H9 (cell line): Measurements from ENCODE around the gene TADA2A. TPM values are rescaled to one million over a fixed set of nuclear protein-coding genes. Genes with fewer than 3 reads are reported as not detected.

Experiments
- DNase-seq: peaks from one replicate; pipeline ENCODE4 v3.0.0-alpha.2; 2017
- H2AFZ ChIP-seq: one replicate; pipeline ENCODE4 v1.6.1; 2013; ENCODE audit warnings: mild to moderate bottlenecking, low read length, control low read depth, moderate library complexity
- H2AK5ac ChIP-seq: 2 replicates; pipeline ENCODE4 v1.6.1; 2013; ENCODE audit warnings: low read length, control low read depth, mixed read lengths; ENCODE audit not compliant: insufficient read length
- H2BK120ac ChIP-seq: one replicate; pipeline ENCODE4 v1.6.1; 2013; ENCODE audit warnings: low read depth, mild to moderate bottlenecking, low read length, control low read depth, inconsistent platforms; ENCODE audit not compliant: poor library complexity, severe bottlenecking
- H2BK12ac ChIP-seq: 2 replicates; pipeline ENCODE4 v1.6.1; 2013; ENCODE audit warnings: low read length, control low read depth, mixed read lengths, low read depth; ENCODE audit not compliant: insufficient read length
- H2BK15ac ChIP-seq: 2 replicates; pipeline ENCODE4 v1.6.1; 2013; ENCODE audit warnings: low read depth, low read length, control low read depth
- H2BK20ac ChIP-seq: one replicate; pipeline ENCODE4 v1.6.1; 2013; ENCODE audit warnings: low read depth, mild to moderate bottlenecking, low read length, control low read depth, inconsistent platforms; ENCODE audit not compliant: poor library complexity, severe bottlenecking
- H2BK5ac ChIP-seq: 2 replicates; pipeline ENCODE4 v1.6.1; 2013; ENCODE audit warnings: low read length, control low read depth, mixed read lengths; ENCODE audit not compliant: insufficient read length
- H3K14ac ChIP-seq: 2 replicates; pipeline ENCODE4 v1.6.1; 2013; ENCODE audit warnings: low read length, control low read depth; ENCODE audit not compliant: insufficient read depth
- H3K18ac ChIP-seq: 2 replicates; pipeline ENCODE4 v1.6.1; 2013; ENCODE audit warnings: low read depth, mild to moderate bottlenecking, mixed read lengths, low read length, control low read depth; ENCODE audit not compliant: insufficient read length
- H3K23ac ChIP-seq: 2 replicates; pipeline ENCODE4 v1.6.1; 2013; ENCODE audit warnings: low read length, control low read depth, mixed read lengths, low read depth; ENCODE audit not compliant: insufficient read length
- H3K23me2 ChIP-seq: 2 replicates; pipeline ENCODE4 v1.6.1; 2013; ENCODE audit warnings: low read depth, mild to moderate bottlenecking, mixed read lengths, low read length, control low read depth; ENCODE audit not compliant: insufficient read length, poor library complexity, severe bottlenecking
- H3K27ac ChIP-seq: 2 replicates; pipeline ENCODE4 v1.5.1; 2013; ENCODE audit warnings: low read length, control low read depth, mixed read lengths, low read depth; ENCODE audit not compliant: insufficient read length
- H3K27me3 ChIP-seq: 2 replicates; pipeline ENCODE4 v1.6.1; 2013; ENCODE audit warnings: low read length, control low read depth, inconsistent platforms; ENCODE audit not compliant: insufficient read depth
- H3K4ac ChIP-seq: 2 replicates; pipeline ENCODE4 v1.6.1; 2013; ENCODE audit warnings: low read depth, mild to moderate bottlenecking, control low read depth, inconsistent platforms, low read length, moderate library complexity
- H3K4me1 ChIP-seq: 2 replicates; pipeline ENCODE4 v1.6.1; 2013; ENCODE audit warnings: low read length, control low read depth, inconsistent platforms; ENCODE audit not compliant: insufficient read depth
- H3K4me2 ChIP-seq: 2 replicates; pipeline ENCODE4 v1.6.1; 2013; ENCODE audit warnings: low read length, control low read depth, mixed read lengths; ENCODE audit not compliant: insufficient read length, insufficient read depth
- H3K56ac ChIP-seq: 2 replicates; pipeline ENCODE4 v1.6.1; 2013; ENCODE audit warnings: low read depth, mild to moderate bottlenecking, mixed read lengths, low read length, control low read depth; ENCODE audit not compliant: insufficient read length
- H3K79me1 ChIP-seq: 2 replicates; pipeline ENCODE4 v1.6.1; 2013; ENCODE audit warnings: low read depth, mild to moderate bottlenecking, moderate library complexity, low read length, control low read depth, inconsistent platforms; ENCODE audit not compliant: insufficient read depth, poor library complexity, severe bottlenecking
- H3K79me2 ChIP-seq: 2 replicates; pipeline ENCODE4 v1.6.1; 2013; ENCODE audit warnings: low read length, control low read depth, inconsistent platforms; ENCODE audit not compliant: insufficient read depth
- H3K9ac ChIP-seq: 2 replicates; pipeline ENCODE4 v1.6.1; 2013; ENCODE audit warnings: low read length, control low read depth, mixed read lengths; ENCODE audit not compliant: insufficient read length; ENCODE audit errors: extremely low read depth
- H3K9me3 ChIP-seq: one replicate; pipeline ENCODE4 v1.6.1; 2013; ENCODE audit warnings: low read depth, low read length, inconsistent platforms; ENCODE audit not compliant: control insufficient read depth
- H3T11ph ChIP-seq: one replicate; pipeline ENCODE4 v1.6.1; 2013; ENCODE audit warnings: mild to moderate bottlenecking, low read length, control low read depth, inconsistent platforms
- H4K20me1 ChIP-seq: one replicate; pipeline ENCODE4 v1.6.1; 2013; ENCODE audit not compliant: control insufficient read depth, insufficient read length, insufficient read depth
- H4K5ac ChIP-seq: 2 replicates; pipeline ENCODE4 v1.6.1; 2013; ENCODE audit warnings: low read depth, mild to moderate bottlenecking, mixed read lengths, low read length, control low read depth; ENCODE audit not compliant: insufficient read length
- H4K8ac ChIP-seq: replicated peaks from 2 replicates; pipeline ENCODE4 v1.6.1; 2013; ENCODE audit warnings: low read length, control low read depth, mixed read lengths, low read depth; ENCODE audit not compliant: insufficient read length
- H4K91ac ChIP-seq: 2 replicates; pipeline ENCODE4 v1.6.1; 2013; ENCODE audit warnings: low read depth, mild to moderate bottlenecking, moderate library complexity, mixed read lengths, low read length, control low read depth; ENCODE audit not compliant: insufficient read length
- H3K27ac Mint-ChIP-seq, 3 experiments: 2 replicates in 2 of 3; 3 replicates in 1 of 3; pipeline ENCODE4 v1.8.0; 2020 to 2021; ENCODE audit warnings: mixed read lengths in 3 of 3, mild to moderate bottlenecking in 1 of 3, moderate library complexity in 1 of 3
- H3K27me3 Mint-ChIP-seq: 2 replicates; pipeline ENCODE4 v1.8.0; 2021; ENCODE audit warnings: low read depth, mild to moderate bottlenecking, moderate library complexity, mixed read lengths
- H3K36me3 Mint-ChIP-seq, 3 experiments: 2 replicates in 2 of 3; 3 replicates in 1 of 3; pipeline ENCODE4 v1.8.0; 2020 to 2021; ENCODE audit warnings: low read depth in 3 of 3, mixed read lengths in 3 of 3; ENCODE audit not compliant: insufficient read depth in 1 of 3
- H3K4me1 Mint-ChIP-seq, 2 experiments: 2 replicates each; pipeline ENCODE4 v1.8.0; 2020; ENCODE audit warnings: mixed read lengths in 2 of 2
- H3K4me3 Mint-ChIP-seq, 2 experiments: 2 replicates in 1 of 2; 3 replicates in 1 of 2; pipeline ENCODE4 v1.8.0; 2020 to 2021; ENCODE audit warnings: mild to moderate bottlenecking in 2 of 2, mixed read lengths in 2 of 2, moderate library complexity in 1 of 2
- H3K9me3 Mint-ChIP-seq, 2 experiments: 2 replicates in 1 of 2; 3 replicates in 1 of 2; pipeline ENCODE4 v1.8.0; 2020; ENCODE audit warnings: mild to moderate bottlenecking in 2 of 2, mixed read lengths in 2 of 2, moderate library complexity in 1 of 2
- CTCF ChIP-seq: fragments of 200-600 bp; sonication (generic); conservative IDR thresholded peaks from 3 replicates; pipeline ENCODE4 v1.8.0; 2021; ENCODE audit warnings: antibody characterized with exemption, mild to moderate bottlenecking
- WGBS: extraction: QIAGEN DNeasy Blood & Tissue Kit; methylation state at CpG from one replicate; pipeline ENCODE4 v1.1.7; 2013; ENCODE audit warnings: missing lambda C conversion rate, low lambda C conversion rate, mixed read lengths; ENCODE audit not compliant: insufficient read length; ENCODE audit errors: extremely low coverage; 5-methylcytosine and 5-hydroxymethylcytosine counted together
- total RNA-seq: library from RNA; stranded (reverse); gene quantifications from 2 replicates; pipeline ENCODE4 v1.2.1, GENCODE V29; 2021

The TADA2A gene
- total RNA-seq, 1 experiment from 2014 or later: 20.9 TPM

DNA sequence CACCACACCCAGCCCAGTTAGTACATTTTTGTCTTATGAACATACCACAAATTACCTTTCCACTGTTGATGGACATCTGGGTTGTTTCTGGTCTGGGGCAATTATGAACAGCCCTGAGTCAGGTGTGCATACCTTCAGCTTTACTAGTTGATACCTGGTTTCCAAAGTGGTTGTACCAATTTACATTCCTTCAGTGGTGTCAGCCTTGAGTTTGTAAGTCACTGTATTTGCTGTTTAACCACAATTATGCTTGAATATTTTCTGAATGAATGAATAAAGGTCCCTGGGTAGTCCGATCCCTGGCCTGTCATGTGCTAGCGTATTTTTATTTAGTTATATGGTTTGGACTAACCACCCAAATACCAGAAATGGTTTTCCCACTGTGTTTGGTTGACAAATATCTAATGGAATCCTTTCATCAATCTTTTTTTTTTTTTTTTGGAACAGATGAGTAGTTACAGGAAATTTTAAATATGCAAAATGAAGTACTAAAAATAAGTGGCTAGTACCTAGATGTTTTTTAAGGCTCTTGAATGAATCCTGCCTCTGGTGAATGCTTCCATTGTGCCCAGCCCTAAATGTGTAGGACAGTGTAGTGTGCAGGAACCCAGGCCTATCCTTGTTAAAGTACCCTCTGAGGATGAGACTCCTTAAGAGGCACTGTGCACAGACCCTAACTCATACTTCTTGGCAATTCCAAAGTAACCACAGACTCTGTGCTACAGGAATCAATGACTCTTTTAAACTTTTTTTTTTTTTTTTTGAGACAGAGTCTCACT lies 86.8 kb downstream of the TADA2A start:
- Mint-ChIP-seq H3K27ac (no peak overlapping the region), H3K36me3 (peaks cover 0 to 3% (median 2%) of the 10 kb centered on the region in 3 experiments; a peak in 4 of 7 replicates), H3K9me3 (no peaks in the 10 kb centered on the region; a peak in 2 of 5 replicates), H3K4me3 (no peak overlapping the region), H3K27me3 (peaks cover 10% of the 10 kb centered on the region), H3K4me1 (peaks cover 38 to 39% of the 10 kb centered on the region in 2 experiments)
- Histone ChIP-seq H2BK20ac (no peak overlapping the region), H4K91ac (no peak overlapping the region), H3K14ac (no peak overlapping the region), H3K79me2 (peaks cover 4% of the 10 kb centered on the region; the same call in 1 of the 2 replicates), H2AFZ (no peak overlapping the region), H3K56ac (no peak overlapping the region), H2AK5ac (no peak overlapping the region), H2BK120ac (no peak overlapping the region), H3K9ac (no peak overlapping the region), H3K4me1 (peaks cover 7% of the 10 kb centered on the region), H3K79me1 (peaks cover 2% of the 10 kb centered on the region), H2BK5ac (no peak overlapping the region), H3K4ac (no peak overlapping the region), H3K4me2 (no peak overlapping the region), H2BK12ac (no peak overlapping the region), H4K5ac (no peak overlapping the region), H3K18ac (no peak overlapping the region), H4K8ac (no peak overlapping the region), H3K9me3 (no peaks in the 10 kb centered on the region), H3K27ac (no peak overlapping the region), H3K23me2 (peaks cover 14% of the 10 kb centered on the region), H3K23ac (no peak overlapping the region), H2BK15ac (no peak overlapping the region), H3T11ph (no peak overlapping the region), H3K27me3 (no peaks in the 10 kb centered on the region), H4K20me1 (no peaks in the 10 kb centered on the region)
- no CpG with 5 or more reads among the region's 2 CpGs for WGBS
- TF ChIP-seq CTCF: no peak
- DNase-seq: no peak
